GM15510 (cell line): ENCODE measurements around the gene DNAL1.

ENCODE experiments used
- POLR2A ChIP-seq: IDR thresholded peaks from 3 replicates; pipeline ENCODE4 v1.6.1; 2011; ENCODE audit warnings: borderline replicate concordance; ENCODE audit not compliant: insufficient read length; ENCODE audit errors: extremely low read depth

Gene DNAL1

DNA sequence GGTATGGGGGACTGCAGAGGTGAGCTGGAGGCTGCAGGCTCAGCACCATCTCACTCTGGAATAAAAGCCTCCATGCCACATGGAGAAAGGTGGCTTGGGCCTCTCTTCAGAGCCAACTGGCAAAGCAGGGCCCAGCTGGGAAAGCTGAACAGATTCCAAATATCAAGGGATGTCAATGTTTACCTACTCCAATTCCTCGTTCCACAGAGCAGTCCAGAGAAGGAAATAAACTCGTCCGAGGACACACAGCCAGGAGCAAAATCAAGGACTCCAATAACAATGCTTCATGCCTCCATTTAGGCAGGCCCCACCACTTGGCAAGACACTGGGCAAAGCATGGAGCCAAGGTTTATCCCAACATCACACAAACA lies 105.7 kb downstream of the DNAL1 start:
- no peak for TF ChIP-seq POLR2A

GRCh38 chr14:73751157-73751691 lies 106.4 kb downstream of the DNAL1 start:
- no peak for TF ChIP-seq POLR2A

DNA sequence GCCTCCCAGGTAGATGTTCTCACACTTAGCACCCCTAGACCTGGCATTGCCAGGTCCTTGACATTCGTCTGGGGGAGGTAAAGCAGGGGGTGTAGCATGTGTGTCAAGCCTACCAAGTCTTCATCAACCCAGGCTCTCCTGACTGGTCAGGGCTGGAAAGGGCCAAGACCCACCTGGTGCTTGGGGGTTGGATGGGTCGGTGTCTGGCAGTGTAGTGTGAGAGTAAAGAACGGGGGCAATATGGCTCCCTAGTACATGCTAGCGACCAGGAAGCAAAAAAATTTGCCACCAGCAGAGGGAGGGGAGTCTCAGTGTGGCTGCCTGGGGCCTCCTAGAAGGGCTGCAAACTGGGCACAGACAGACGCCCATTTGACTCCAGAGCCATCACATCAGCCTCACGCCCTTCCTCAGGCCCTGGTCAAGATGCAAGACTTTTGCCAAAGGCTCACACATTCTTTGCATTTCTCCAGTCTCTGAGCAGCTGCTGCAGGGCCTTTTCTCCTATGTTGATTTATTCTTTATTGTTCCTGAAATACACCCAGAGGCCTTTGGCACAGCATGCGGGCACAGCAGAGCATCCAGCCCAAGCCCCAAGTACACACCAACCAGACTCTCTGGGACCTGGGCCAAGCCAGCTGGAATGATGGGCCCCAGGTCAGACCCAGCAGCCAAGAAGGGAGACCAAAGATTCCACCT lies 107.7 kb downstream of the DNAL1 start:
- TF ChIP-seq POLR2A, result no peak
